DND-41 (cell line): Measurements from ENCODE around the gene SDHAF4.

Source experiments
- EZH2 ChIP-seq: IDR thresholded peaks from 3 replicates; pipeline ENCODE4 v1.6.1; 2012; ENCODE audit warnings: borderline replicate concordance, low read depth, mild to moderate bottlenecking, moderate library complexity, low read length, inconsistent platforms; ENCODE audit not compliant: severe bottlenecking
- TF ChIP-seq, protein P1 (sequence below): IDR thresholded peaks from 2 replicates; pipeline ENCODE4 v1.5.1; 2012; ENCODE audit warnings: borderline replicate concordance, low read length, moderate library complexity, mild to moderate bottlenecking; ENCODE audit not compliant: poor library complexity, severe bottlenecking; ENCODE audit errors: extremely low read depth

DNA sequence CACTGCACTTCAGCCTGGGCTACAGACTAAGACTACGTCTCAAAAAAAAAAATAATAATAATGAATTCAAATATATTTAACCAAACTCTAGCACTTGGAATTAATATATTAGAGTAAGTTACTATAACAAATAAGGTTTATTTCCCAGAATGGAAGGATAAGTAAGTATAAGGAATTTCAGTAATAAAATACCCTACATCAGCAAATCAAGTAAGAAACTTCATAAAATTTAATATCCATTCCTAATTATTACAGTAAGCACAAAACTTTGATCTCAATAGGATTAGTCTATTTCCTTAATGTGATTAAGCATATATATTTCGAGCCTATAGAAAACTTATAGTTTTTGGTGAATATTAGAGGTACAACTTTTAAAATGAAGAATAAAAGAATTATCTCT lies 36.7 kb upstream of the SDHAF4 start:
- TF ChIP-seq, protein P1, sequence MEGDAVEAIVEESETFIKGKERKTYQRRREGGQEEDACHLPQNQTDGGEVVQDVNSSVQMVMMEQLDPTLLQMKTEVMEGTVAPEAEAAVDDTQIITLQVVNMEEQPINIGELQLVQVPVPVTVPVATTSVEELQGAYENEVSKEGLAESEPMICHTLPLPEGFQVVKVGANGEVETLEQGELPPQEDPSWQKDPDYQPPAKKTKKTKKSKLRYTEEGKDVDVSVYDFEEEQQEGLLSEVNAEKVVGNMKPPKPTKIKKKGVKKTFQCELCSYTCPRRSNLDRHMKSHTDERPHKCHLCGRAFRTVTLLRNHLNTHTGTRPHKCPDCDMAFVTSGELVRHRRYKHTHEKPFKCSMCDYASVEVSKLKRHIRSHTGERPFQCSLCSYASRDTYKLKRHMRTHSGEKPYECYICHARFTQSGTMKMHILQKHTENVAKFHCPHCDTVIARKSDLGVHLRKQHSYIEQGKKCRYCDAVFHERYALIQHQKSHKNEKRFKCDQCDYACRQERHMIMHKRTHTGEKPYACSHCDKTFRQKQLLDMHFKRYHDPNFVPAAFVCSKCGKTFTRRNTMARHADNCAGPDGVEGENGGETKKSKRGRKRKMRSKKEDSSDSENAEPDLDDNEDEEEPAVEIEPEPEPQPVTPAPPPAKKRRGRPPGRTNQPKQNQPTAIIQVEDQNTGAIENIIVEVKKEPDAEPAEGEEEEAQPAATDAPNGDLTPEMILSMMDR: no peak
- no peak for TF ChIP-seq EZH2
